H1 (cell line): ENCODE data around the gene GCNA. TPM values are rescaled to one million over a fixed set of nuclear protein-coding genes. Genes with fewer than 3 reads are reported as not detected.

Experiments used
- CTCF ChIA-PET: fragments of 300-600 bp; sonication (Branson Sonifier 250); formaldehyde crosslinking; loops from one replicate; lab custom pipeline; 2021; ENCODE audit not compliant: partially characterized antibody; lab: Charles Lee
- POLR2A ChIA-PET: fragments of 300-600 bp; sonication (Branson Sonifier 250); formaldehyde crosslinking; loops from one replicate; lab custom pipeline; 2021; ENCODE audit warnings: inconsistent platforms; ENCODE audit not compliant: partially characterized antibody; lab: Charles Lee
- DNase-seq, 2 experiments: peaks; one replicate each; pipeline versions ENCODE4 v3.0.0 to v3.0.0-alpha.2; 2010 to 2022; ENCODE audit warnings: low spot score in 2 of 2, low read depth in 1 of 2, mixed read lengths in 1 of 2
- FAIRE-seq: peaks from 2 replicates; lab custom pipeline; 2011; peaks lifted over from hg19 to GRCh38; lab: Jason Lieb, UNC
- H2AFZ ChIP-seq: 2 replicates; pipeline ENCODE4 v1.8.1; 2012; ENCODE audit warnings: low read length, inconsistent platforms
- H2AK5ac ChIP-seq: 2 replicates; pipeline ENCODE4 v1.6.1; 2013; ENCODE audit warnings: low read depth, low read length
- H2BK120ac ChIP-seq: replicated peaks from 2 replicates; pipeline ENCODE3; 2013; ENCODE audit warnings: low read depth, low read length, inconsistent platforms
- H2BK12ac ChIP-seq: 2 replicates; pipeline ENCODE4 v1.6.1; 2013; ENCODE audit warnings: low read depth, low read length
- H2BK15ac ChIP-seq: 2 replicates; pipeline ENCODE4 v1.6.1; 2013; ENCODE audit warnings: low read length
- H2BK20ac ChIP-seq: 2 replicates; pipeline ENCODE4 v1.6.1; 2013; ENCODE audit warnings: low read length
- H2BK5ac ChIP-seq: 2 replicates; pipeline ENCODE4 v1.6.1; 2013; ENCODE audit warnings: low read depth, low read length
- H3K14ac ChIP-seq: 2 replicates; pipeline ENCODE4 v1.6.1; 2013; ENCODE audit warnings: inconsistent platforms; ENCODE audit not compliant: insufficient read length
- H3K18ac ChIP-seq: 2 replicates; pipeline ENCODE4 v1.6.1; 2013; ENCODE audit warnings: low read length; ENCODE audit errors: extremely low read depth
- H3K23ac ChIP-seq: 2 replicates; pipeline ENCODE4 v1.6.1; 2013; ENCODE audit warnings: inconsistent platforms; ENCODE audit not compliant: insufficient read length
- H3K23me2 ChIP-seq: 2 replicates; pipeline ENCODE4 v1.6.1; 2013; ENCODE audit warnings: low read depth, low read length
- H3K27ac ChIP-seq: 2 replicates; pipeline ENCODE4 v1.6.1; 2011; ENCODE audit warnings: low read depth, low read length, inconsistent platforms
- H3K27me3 ChIP-seq, 4 experiments: replicated peaks in 1 of 4; 1 replicate in 1 of 4; 2 replicates in 3 of 4; pipeline versions ENCODE4 v1.6.1 to v1.8.1; 2011 to 2013; ENCODE audit warnings: low read length in 3 of 4, mild to moderate bottlenecking in 3 of 4, inconsistent platforms in 2 of 4, mixed read lengths in 2 of 4, moderate library complexity in 1 of 4; ENCODE audit not compliant: control insufficient read depth in 3 of 4, insufficient read depth in 3 of 4; ENCODE audit errors: extremely low read depth in 1 of 4
- H3K36me3 ChIP-seq, 4 experiments: 2 replicates each; pipeline versions ENCODE4 v1.6.1 to v1.8.1; 2011 to 2013; ENCODE audit warnings: mild to moderate bottlenecking in 4 of 4, low read length in 3 of 4, moderate library complexity in 2 of 4, control low read depth in 1 of 4, inconsistent platforms in 1 of 4; ENCODE audit not compliant: insufficient read depth in 4 of 4, control insufficient read depth in 2 of 4
- H3K4ac ChIP-seq: replicated peaks from 2 replicates; pipeline ENCODE3; 2013; ENCODE audit warnings: low read length, low read depth, mixed read lengths, inconsistent platforms; ENCODE audit not compliant: insufficient read length
- H3K4me1 ChIP-seq, 4 experiments: replicated peaks in 1 of 4; 1 replicate in 1 of 4; 2 replicates in 3 of 4; pipeline versions ENCODE4 v1.6.1 to v1.8.1; 2011 to 2013; ENCODE audit warnings: low read length in 3 of 4, inconsistent platforms in 2 of 4, mixed read lengths in 1 of 4; ENCODE audit not compliant: insufficient read depth in 4 of 4, control insufficient read depth in 3 of 4
- H3K4me2 ChIP-seq, 2 experiments: 2 replicates each; pipeline versions ENCODE4 v1.6.1 to v1.8.1; 2011 to 2013; ENCODE audit warnings: low read depth in 2 of 2, low read length in 2 of 2, control low read depth in 1 of 2, inconsistent platforms in 1 of 2, mild to moderate bottlenecking in 1 of 2; ENCODE audit not compliant: insufficient read depth in 1 of 2
- H3K4me3 ChIP-seq, 4 experiments: fragments of 200-600, 300-600 bp in 1 of 4; sonication (generic), shearing (Covaris generic), sonication (Bioruptor Twin) in 1 of 4; 2 replicates each; pipeline versions ENCODE4 v1.5.1 to v1.8.1; 2011 to 2016; ENCODE audit warnings: low read length in 4 of 4, low read depth in 3 of 4, control low read depth in 2 of 4, inconsistent platforms in 2 of 4, mild to moderate bottlenecking in 2 of 4, mixed read lengths in 1 of 4, moderate library complexity in 1 of 4; ENCODE audit not compliant: insufficient read depth in 2 of 4; ENCODE audit errors: extremely low read depth in 1 of 4
- H3K56ac ChIP-seq: replicated peaks from 2 replicates; pipeline ENCODE3; 2013; ENCODE audit warnings: low read depth, mild to moderate bottlenecking, mixed read lengths, low read length, inconsistent platforms; ENCODE audit not compliant: insufficient read length
- H3K79me1 ChIP-seq: 2 replicates; pipeline ENCODE4 v1.6.1; 2013; ENCODE audit warnings: low read depth, low read length, control low read depth
- H3K79me2 ChIP-seq, 2 experiments: 2 replicates each; pipeline versions ENCODE4 v1.6.1 to v1.8.1; 2012 to 2013; ENCODE audit warnings: low read length in 2 of 2, mild to moderate bottlenecking in 2 of 2, inconsistent platforms in 1 of 2; ENCODE audit not compliant: insufficient read depth in 2 of 2, control insufficient read depth in 1 of 2
- H3K9ac ChIP-seq, 4 experiments: replicated peaks in 1 of 4; 1 replicate in 1 of 4; 2 replicates in 3 of 4; pipeline versions ENCODE4 v1.6.1 to v1.8.1; 2011 to 2013; ENCODE audit warnings: low read depth in 3 of 4, low read length in 3 of 4, control low read depth in 2 of 4, mild to moderate bottlenecking in 2 of 4, moderate library complexity in 2 of 4, inconsistent platforms in 1 of 4; ENCODE audit errors: extremely low read depth in 1 of 4
- H3K9me3 ChIP-seq, 2 experiments: 2 replicates each; pipeline versions ENCODE4 v1.6.1 to v1.8.1; 2012 to 2013; ENCODE audit warnings: mild to moderate bottlenecking in 2 of 2, moderate library complexity in 2 of 2, control low read depth in 1 of 2, inconsistent platforms in 1 of 2, low read depth in 1 of 2, low read length in 1 of 2, mixed read lengths in 1 of 2; ENCODE audit not compliant: insufficient read depth in 2 of 2
- H4K20me1 ChIP-seq, 2 experiments: replicated peaks in 1 of 2; 2 replicates each; pipeline versions ENCODE3 to v1.8.1; 2011 to 2013; ENCODE audit warnings: inconsistent platforms in 2 of 2, low read length in 2 of 2, mild to moderate bottlenecking in 1 of 2; ENCODE audit not compliant: insufficient read depth in 2 of 2, control insufficient read depth in 1 of 2
- H4K5ac ChIP-seq: 2 replicates; pipeline ENCODE4 v1.6.1; 2013; ENCODE audit warnings: low read length, low read depth, mixed read lengths, inconsistent platforms; ENCODE audit not compliant: insufficient read length
- H4K8ac ChIP-seq: 2 replicates; pipeline ENCODE4 v1.8.0; 2013; ENCODE audit warnings: mild to moderate bottlenecking, moderate library complexity, low read length, inconsistent platforms; ENCODE audit not compliant: insufficient read depth; ENCODE audit errors: extremely low read depth
- H4K91ac ChIP-seq: replicated peaks from 2 replicates; pipeline ENCODE3; 2013; ENCODE audit warnings: low read length, mixed read lengths, inconsistent platforms; ENCODE audit not compliant: insufficient read length
- CHD1 ChIP-seq: IDR thresholded peaks from 2 replicates; pipeline ENCODE4 v1.6.1; 2012; ENCODE audit warnings: low read depth, low read length, improper control_type of control experiment
- CREB1 ChIP-seq: IDR thresholded peaks from 2 replicates; pipeline ENCODE4 v1.6.1; 2012; ENCODE audit warnings: inconsistent platforms
- EP300 ChIP-seq, 2 experiments: IDR thresholded peaks; 1 replicate in 1 of 2; 2 replicates in 1 of 2; pipeline ENCODE4 v1.6.1; 2011 to 2012; ENCODE audit warnings: low read depth in 2 of 2, low read length in 2 of 2, mild to moderate bottlenecking in 2 of 2, borderline replicate concordance in 1 of 2, inconsistent platforms in 1 of 2, moderate library complexity in 1 of 2
- GABPA ChIP-seq: IDR thresholded peaks from 2 replicates; pipeline ENCODE4 v1.6.1; 2011; ENCODE audit warnings: mild to moderate bottlenecking, low read length, moderate library complexity, borderline replicate concordance; ENCODE audit not compliant: insufficient read depth
- JUND ChIP-seq: IDR thresholded peaks from 2 replicates; pipeline ENCODE4 v1.6.1; 2011; ENCODE audit warnings: mild to moderate bottlenecking, improper control_type of control experiment, low read length
- PHF8 ChIP-seq: fragments of 200-600 bp; sonication (generic); conservative IDR thresholded peaks from 2 replicates; pipeline ENCODE4 v1.7.1; 2012; ENCODE audit warnings: low read depth, mild to moderate bottlenecking, inconsistent platforms, low read length, moderate library complexity
- RNF2 ChIP-seq: fragments of 200-900, 300-1000 bp; sonication (generic); IDR thresholded peaks from 2 replicates; pipeline ENCODE4 v1.7.1; 2016; ENCODE audit warnings: borderline replicate concordance, low read depth, mild to moderate bottlenecking, antibody characterized with exemption, low read length; ENCODE audit not compliant: poor library complexity, severe bottlenecking; ENCODE audit errors: missing control alignments
- SIRT6 ChIP-seq: IDR thresholded peaks from one replicate; pipeline ENCODE4 v1.7.1; 2012; ENCODE audit warnings: low read length, inconsistent platforms
- SP1 ChIP-seq: IDR thresholded peaks from 2 replicates; pipeline ENCODE4 v1.6.1; 2011; ENCODE audit warnings: low read depth, low read length
- SP2 ChIP-seq: IDR thresholded peaks from 2 replicates; pipeline ENCODE4 v1.6.1; 2012; ENCODE audit warnings: mild to moderate bottlenecking, low read length, inconsistent platforms
- SUZ12 ChIP-seq: fragments of 200-600 bp; sonication (generic); IDR thresholded peaks from 2 replicates; pipeline ENCODE4 v1.6.1; 2012; ENCODE audit warnings: mild to moderate bottlenecking, inconsistent platforms, low read length, moderate library complexity, mixed read lengths
- TAF1 ChIP-seq: IDR thresholded peaks from 2 replicates; pipeline ENCODE4 v1.6.1; 2011; ENCODE audit warnings: mild to moderate bottlenecking, low read depth, low read length
- TEAD4 ChIP-seq: IDR thresholded peaks from 2 replicates; pipeline ENCODE4 v1.6.1; 2012; ENCODE audit warnings: low read depth, low read length, inconsistent platforms, mixed read lengths
- WGBS, 2 experiments: shearing (Covaris generic) in 1 of 2; methylation state at CpG; one replicate each; pipeline versions ENCODE4 v1.1.6 to v1.1.7; 2013 to 2015; ENCODE audit warnings: low lambda C conversion rate in 2 of 2, mixed read lengths in 2 of 2, inconsistent platforms in 1 of 2, low coverage in 1 of 2, missing lambda C conversion rate in 1 of 2; ENCODE audit not compliant: insufficient replicate concordance in 2 of 2, insufficient coverage in 1 of 2, insufficient read length in 1 of 2; ENCODE audit errors: extremely low coverage in 1 of 2, missing lambda C conversion rate in 1 of 2; 5-methylcytosine and 5-hydroxymethylcytosine counted together
- polyA plus RNA-seq, 7 experiments: library from polyadenylated mRNA; depleted of rRNA in 3 of 7; stranded (reverse) in 5 of 7; unstranded in 2 of 7; fragments of >200 nt in 5 of 7; fragments of 200-250 nt in 2 of 7; gene quantifications; 1 replicate in 5 of 7; 2 replicates in 1 of 7; 4 replicates in 1 of 7; pipeline versions ENCODE4 v1.2.1 to v1.2.3, GENCODE V29; 2011 to 2013; ENCODE audit warnings: missing spikeins in 2 of 7, mixed read lengths in 2 of 7
- total RNA-seq: library from RNA; stranded (reverse); fragmentation: NEBNext Ultra II Directional; extraction: Animal tissue kit (Norgen Biotek cat#: 25700); gene quantifications from 2 replicates; pipeline ENCODE4 v1.2.1, GENCODE V29; 2021

Gene GCNA
- total and polyA plus RNA-seq, 2 of the 8 experiments (the other 6 are each of a cell fraction or from before 2014, with no cell fraction given) = 0.41 to 0.95 TPM

- POLR2A ChIA-PET = no interaction called here
- no peak overlapping the region for H3K4me2 ChIP-seq
- H3K56ac ChIP-seq = no peak overlapping the region
- H3K27ac ChIP-seq = no peak overlapping the region
- H2BK12ac ChIP-seq = no peak overlapping the region
- no peak overlapping the region for H2BK20ac ChIP-seq
- no peak overlapping the region for H2BK5ac ChIP-seq
- H2AK5ac ChIP-seq = no peak overlapping the region
- H3K18ac ChIP-seq = no peak overlapping the region
- no peak overlapping the region for H3K14ac ChIP-seq
- no peaks in the 10 kb centered on the region for H3K23me2 ChIP-seq
- H3K23ac ChIP-seq = no peak overlapping the region
- H4K5ac ChIP-seq = no peak overlapping the region
- DNase-seq = no peak
- no peaks in the 10 kb centered on the region for H3K9me3 ChIP-seq
- peaks cover 0 to 8% (median 1%) of the 10 kb centered on the region in 4 experiments; a peak in 3 of 8 replicates for H3K36me3 ChIP-seq
- H4K8ac ChIP-seq = no peak overlapping the region
- H4K91ac ChIP-seq = no peak overlapping the region
- WGBS, 2 experiments = 76% methylated on average over 5 of the region's 8 CpGs; no CpG with 5 or more reads in 1 of the 2 experiments
- FAIRE-seq = no peak
- no peaks in the 10 kb centered on the region for H4K20me1 ChIP-seq
- H3K4ac ChIP-seq = no peak overlapping the region
- no peaks in the 10 kb centered on the region for H3K79me2 ChIP-seq
- H3K79me1 ChIP-seq = no peaks in the 10 kb centered on the region
- CTCF ChIA-PET = interaction anchor here (1.1 kb wide), 1 partner anchor 47 kb away, joined by 4 read pairs; no protein-coding TSS in a partner anchor
- no peak overlapping the region for H2AFZ ChIP-seq
- H3K4me1 ChIP-seq = no peaks in the 10 kb centered on the region
- no peak overlapping the region for H2BK15ac ChIP-seq
- H3K27me3 ChIP-seq = no peaks in the 10 kb centered on the region
- H3K9ac ChIP-seq = no peak overlapping the region
- H3K4me3 ChIP-seq = no peak overlapping the region
- H2BK120ac ChIP-seq = no peak overlapping the region
- TF ChIP-seq SUZ12 = no peak
- TF ChIP-seq RNF2 = no peak
- TF ChIP-seq PHF8 = no peak
- TF ChIP-seq TAF1 = no peak
- TF ChIP-seq GABPA = no peak
- no peak for TF ChIP-seq SP1
- TF ChIP-seq EP300 (IDR thresholded peaks at IDR 0.05; ENCODE audit: borderline replicate concordance in 1 of 2, low read depth in 2 of 2, low read length in 2 of 2) = no peak
- TF ChIP-seq SIRT6 = no peak
- TF ChIP-seq CHD1 = no peak
- no peak for TF ChIP-seq TEAD4
- TF ChIP-seq SP2 = no peak
- TF ChIP-seq JUND = no peak
- TF ChIP-seq CREB1 = no peak
Observed at GRCh38 chrX:71604796-71605568, 26.7 kb downstream of the GCNA start.
